Left lung (tissue), 10 donors: Measurements from ENCODE around the gene MAP3K12. TPM values are rescaled to one million over a fixed set of nuclear protein-coding genes. Genes with fewer than 3 reads are reported as not detected.
A peak's percentile ranks its signal among the peaks of the same experiment; 100 is the strongest.

Source experiments
- ATAC-seq: fragments of 200-7000 bp; cut with Tn5 transposase; one replicate; pipeline ENCODE4 v1.9.1; 2020; ENCODE audit warnings: moderate library complexity
- DNase-seq, 4 donors: peaks; one replicate each; pipeline ENCODE4 v3.0.0-alpha.2; 2013 to 2020
- H3K27ac ChIP-seq, 2 donors: fragments of 200-600 bp; sonication (generic) in 1 of 2; one replicate each; pipeline versions ENCODE4 v1.5.0 to v1.8.0; 2020 to 2021
- H3K27me3 ChIP-seq, 2 donors: fragments of 200-600 bp; sonication (generic) in 1 of 2; one replicate each; pipeline versions ENCODE4 v1.5.0 to v1.8.0; 2020 to 2021
- H3K36me3 ChIP-seq, 2 donors: fragments of 200-600 bp; sonication (generic) in 1 of 2; one replicate each; pipeline versions ENCODE4 v1.5.0 to v1.8.0; 2020 to 2021
- H3K4me1 ChIP-seq, 2 donors: fragments of 200-600 bp; one replicate each; pipeline ENCODE4 v1.8.0; 2021
- H3K4me3 ChIP-seq, 2 donors: fragments of 200-600 bp; sonication (generic) in 1 of 2; one replicate each; pipeline versions ENCODE4 v1.5.0 to v1.8.0; 2020 to 2021; ENCODE audit warnings: mild to moderate bottlenecking in 1 of 2
- H3K9me3 ChIP-seq, 2 donors: fragments of 200-600 bp; sonication (generic) in 1 of 2; one replicate each; pipeline versions ENCODE4 v1.5.0 to v1.8.0; 2020 to 2021
- CTCF ChIP-seq, 2 donors: fragments of 200-600 bp; sonication (generic) in 1 of 2; IDR thresholded peaks; one replicate each; pipeline versions ENCODE4 v1.5.0 to v1.8.0; 2021; ENCODE audit warnings: antibody characterized with exemption in 2 of 2
- intact Hi-C, 2 donors: fragments of 100-400 bp; cut with DNase I; formaldehyde crosslinking; loops; one replicate each; pipeline versions ENCODE4 v1.11.2 to v1.14.2; 2022
- polyA plus RNA-seq, 6 donors: library from polyadenylated mRNA; unstranded; fragments of 120-200 nt; gene quantifications; one replicate each; pipeline ENCODE4 v1.2.1, GENCODE V29; 2013; ENCODE audit not compliant: insufficient read length in 6 of 6
- total RNA-seq, 2 donors: library from RNA; stranded (reverse); fragmentation: NEBNext Ultra II Directional; extraction: Animal tissue kit (Norgen Biotek cat#: 25700); gene quantifications; one replicate each; pipeline ENCODE4 v1.2.1, GENCODE V29; 2021
- donor health status: DM: no; HTN: yes; CAD: no.
- donor health status: DM: no; HTN: no; CAD: no.

The MAP3K12 gene
- total and polyA plus RNA-seq, 8 donors, result 19.9 to 38.0 (median 31.1) TPM

GRCh38 chr12:53493610-53494391, 5.5 kb downstream of the MAP3K12 start:
- H3K4me1 ChIP-seq, result peaks cover 25 to 46% of the 10 kb centered on the region in 2 donors
- no peak for TF ChIP-seq CTCF (IDR thresholded peaks at IDR 0.05)
- H3K27me3 ChIP-seq, result no peaks in the 10 kb centered on the region
- ATAC-seq (no peak), DNase-seq (no peak)
- peak overlapping the region; percentile 82 to 86 for H3K27ac ChIP-seq
- no peaks in the 10 kb centered on the region for H3K36me3 ChIP-seq
- peak overlapping the region; percentile 39 to 52 for H3K4me3 ChIP-seq
- intact Hi-C loops, result no loop called here
- no peaks in the 10 kb centered on the region for H3K9me3 ChIP-seq

GRCh38 chr12:53492830-53493609, 6.2 kb downstream of the MAP3K12 start:
- H3K9me3 ChIP-seq, result no peaks in the 10 kb centered on the region
- no peak for TF ChIP-seq CTCF (IDR thresholded peaks at IDR 0.05)
- H3K27me3 ChIP-seq, result no peaks in the 10 kb centered on the region
- H3K27ac ChIP-seq, result peak overlapping the region; percentile 82 to 86
- peak; percentile 96 for ATAC-seq
- no peaks in the 10 kb centered on the region for H3K36me3 ChIP-seq
- peaks cover 25 to 40% of the 10 kb centered on the region in 2 donors for H3K4me1 ChIP-seq
- intact Hi-C loops, result no loop called here
- peak; percentile 95 to 99 (median 98) for DNase-seq
- H3K4me3 ChIP-seq, result peak overlapping the region; percentile 39 to 52

GRCh38 chr12:53492188-53492587, 7.1 kb downstream of the MAP3K12 start:
- intact Hi-C loops, result no loop called here
- no peaks in the 10 kb centered on the region for H3K27me3 ChIP-seq
- H3K4me1 ChIP-seq, result peaks cover 25 to 43% of the 10 kb centered on the region in 2 donors
- peak overlapping the region; percentile 39 to 52 for H3K4me3 ChIP-seq
- DNase-seq (no peak), ATAC-seq (no peak)
- TF ChIP-seq CTCF (IDR thresholded peaks at IDR 0.05), result no peak
- H3K9me3 ChIP-seq, result no peaks in the 10 kb centered on the region
- peak overlapping the region; percentile 82 to 86 for H3K27ac ChIP-seq
- H3K36me3 ChIP-seq, result peaks cover 0 to 7% of the 10 kb centered on the region in 2 donors

GRCh38 chr12:53489242-53489864, 9.9 kb downstream of the MAP3K12 start:
- Histone ChIP-seq H3K4me3 (no peak overlapping the region), H3K9me3 (no peaks in the 10 kb centered on the region), H3K27me3 (no peaks in the 10 kb centered on the region), H3K36me3 (peaks cover 0 to 36% of the 10 kb centered on the region in 2 donors), H3K27ac (no peak overlapping the region), H3K4me1 (peaks cover 10 to 29% of the 10 kb centered on the region in 2 donors)
- DNase-seq (no peak), ATAC-seq (no peak)
- TF ChIP-seq CTCF (IDR thresholded peaks at IDR 0.05), result no peak
- intact Hi-C loops, result no loop called here
